Activated T-helper 9 cell treated with anti-CD3 and anti-CD28 coated beads, Interleukin-2, amount 50 U/mL, for 16 hours (primary cell): ENCODE data around the gene SIGLEC12.
"Not testable (repeated sequence)": the region's sequence is repeated elsewhere in the genome, so short reads cannot be mapped to it uniquely, and the experiment has no call there.

Experiments used
- DNase-seq: peaks from one replicate; pipeline ENCODE4 v3.0.0-alpha.2; 2020; ENCODE audit warnings: low read depth

Gene SIGLEC12

GRCh38 chr19:51521781-51522180, 20.2 kb upstream of the SIGLEC12 start:
- DNase-seq: no peak

DNA sequence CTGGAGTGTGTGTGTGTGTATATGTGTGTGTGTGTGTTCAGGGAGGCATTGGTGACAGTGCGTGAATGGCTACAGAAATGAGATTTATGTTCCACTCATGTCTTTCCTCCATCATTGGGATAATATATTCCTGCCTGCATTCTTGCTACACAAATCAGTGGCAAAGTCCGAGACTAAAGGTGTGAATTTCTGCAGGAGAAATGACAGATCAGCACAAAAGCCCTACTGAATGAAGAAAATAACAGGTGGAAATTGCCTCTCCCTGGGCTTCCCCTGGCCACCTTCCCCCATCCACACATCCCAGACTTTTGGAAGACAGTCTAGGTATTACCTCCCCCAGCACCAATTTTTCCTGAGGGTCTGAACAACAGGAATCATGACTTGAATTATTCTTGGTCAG, 19.8 kb upstream of the SIGLEC12 start:
- DNase-seq: no peak

DNA sequence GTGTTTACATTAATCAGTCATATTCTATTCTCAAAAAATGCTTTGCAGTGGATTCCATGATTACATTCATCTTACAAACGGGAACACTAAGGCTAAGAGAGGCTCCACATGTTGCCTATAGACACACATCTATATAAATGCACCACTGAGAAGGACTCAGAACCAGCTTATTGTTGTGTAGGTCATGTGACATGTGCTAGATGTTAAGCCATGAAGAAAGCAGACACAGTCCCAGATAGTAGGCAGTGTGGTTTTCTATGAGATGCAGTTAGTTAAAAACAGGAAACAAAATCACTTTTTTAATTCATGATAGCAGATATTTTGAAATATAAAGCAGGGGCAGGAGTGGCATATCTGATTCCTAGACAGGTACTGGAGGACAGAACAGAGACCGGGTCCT, 19.1 kb upstream of the SIGLEC12 start:
- no peak for DNase-seq

GRCh38 chr19:51514866-51515481, 13.4 kb upstream of the SIGLEC12 start:
- no peak for DNase-seq

DNA sequence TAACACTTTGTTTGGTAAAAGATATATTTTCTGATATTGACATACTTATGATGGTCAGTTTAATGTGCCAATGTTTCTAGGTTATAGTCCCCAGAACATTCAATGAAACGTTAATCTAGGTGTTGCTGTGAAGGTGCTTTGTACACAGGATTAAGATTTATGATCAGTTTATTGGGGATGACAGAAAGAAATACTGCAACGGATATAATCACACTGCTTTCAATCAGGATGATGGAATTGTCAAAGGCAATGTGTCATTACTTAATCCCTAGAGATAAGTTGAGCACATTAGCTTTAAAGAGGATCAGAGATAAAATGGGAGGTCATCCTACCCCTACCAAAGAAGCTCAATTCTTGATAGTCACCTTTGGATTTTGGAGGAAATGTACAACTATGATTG, 12.4 kb upstream of the SIGLEC12 start:
- DNase-seq: no peak

- no peak for DNase-seq
These were observed 9.8 kb upstream of the SIGLEC12 start for GRCh38 chr19:51511353-51511752.

DNA sequence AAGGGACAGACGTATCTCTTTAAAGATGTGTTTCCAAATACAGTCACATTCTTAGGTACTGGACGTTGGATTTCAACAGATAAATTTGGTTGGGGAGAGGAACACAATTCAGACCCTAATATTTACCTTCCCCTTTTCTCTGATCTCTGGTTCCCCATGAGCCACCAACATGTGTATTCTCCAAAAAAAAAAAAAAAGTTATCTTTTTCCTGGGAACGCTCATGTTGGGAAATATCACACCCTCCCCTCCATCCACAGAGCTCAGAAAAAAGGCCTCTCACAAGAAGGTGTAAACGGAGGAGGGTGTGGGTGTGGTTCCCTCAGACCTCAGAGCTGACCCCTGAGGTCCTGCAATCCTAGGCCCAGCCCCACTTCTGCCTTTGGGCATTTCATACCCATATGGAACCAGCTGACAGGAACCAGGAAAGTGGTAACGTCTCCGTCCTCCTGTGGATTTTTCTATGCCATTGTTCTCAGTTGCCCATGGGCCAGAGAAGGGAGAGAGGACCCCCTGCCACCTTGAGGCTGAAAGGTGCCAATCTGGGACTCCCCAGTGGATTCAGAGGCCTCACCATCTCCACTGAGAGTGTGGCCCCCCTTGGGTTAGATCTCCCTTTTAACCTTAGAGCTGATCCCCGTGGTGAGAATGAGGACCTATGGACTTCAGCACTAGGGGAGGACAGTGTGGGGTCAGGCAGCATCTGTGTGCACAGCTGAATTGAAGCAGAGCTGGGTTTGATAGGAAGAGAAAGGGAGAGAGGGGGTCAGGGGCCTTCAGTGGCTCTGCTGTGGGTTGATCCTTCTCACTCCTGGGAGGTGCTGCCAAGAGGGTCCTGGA, 8.4 kb upstream of the SIGLEC12 start:
- DNase-seq: no peak

DNA sequence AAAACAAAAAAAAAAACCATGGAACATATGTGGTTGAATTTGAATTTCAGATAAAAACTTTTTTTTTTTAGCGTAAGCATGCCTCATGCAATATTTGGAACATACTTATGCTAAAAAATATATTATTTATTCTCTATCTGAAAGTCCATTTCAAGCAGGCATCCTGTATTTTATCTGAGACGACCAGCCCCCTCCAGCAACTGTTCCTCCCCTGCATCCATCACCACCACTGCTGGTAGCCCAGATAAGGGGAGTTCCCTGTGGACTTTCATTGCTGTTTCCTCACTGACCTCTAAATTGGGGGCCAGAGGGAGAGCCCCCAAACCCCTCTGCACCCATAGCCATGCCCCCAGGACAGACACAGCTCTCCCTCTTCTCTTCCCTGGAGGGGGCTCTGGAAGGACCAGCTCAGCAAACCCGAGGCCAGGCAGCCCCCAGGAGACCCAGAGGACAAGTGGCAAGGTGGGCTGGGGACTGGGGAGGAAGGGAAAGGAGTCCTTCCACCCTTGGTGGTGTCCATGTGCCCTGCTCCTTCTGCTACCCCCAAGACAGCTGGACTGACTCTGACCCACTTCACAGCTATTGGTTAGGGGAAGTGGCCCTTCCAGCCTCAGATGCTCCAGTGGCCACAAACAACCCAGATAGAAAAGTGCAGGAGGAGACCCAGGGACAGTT, 6.6 kb upstream of the SIGLEC12 start:
- no peak for DNase-seq

DNA sequence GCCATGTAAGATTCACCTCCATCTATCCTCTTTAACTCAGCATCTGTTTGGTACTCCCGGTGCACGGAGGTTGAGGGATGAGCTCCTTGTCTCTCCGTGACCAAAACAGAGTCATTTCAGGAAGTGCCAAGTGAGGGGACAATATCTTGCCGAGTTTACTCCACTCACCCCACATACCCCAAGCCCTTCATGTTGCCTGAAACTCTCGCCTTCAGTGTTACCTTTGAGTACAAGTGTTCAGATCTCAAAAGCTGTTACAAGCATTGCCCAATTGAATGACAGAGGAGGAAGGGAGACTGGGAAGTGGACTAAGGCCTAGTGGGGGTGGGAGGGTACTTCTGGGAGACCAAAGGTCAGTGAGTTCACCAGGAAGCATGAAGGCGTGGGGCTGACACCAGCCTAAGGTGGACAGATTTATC, 6.0 kb upstream of the SIGLEC12 start:
- DNase-seq: no peak

- no peak for DNase-seq
These were observed 5.6 kb upstream of the SIGLEC12 start for GRCh38 chr19:51507192-51507591.

DNA sequence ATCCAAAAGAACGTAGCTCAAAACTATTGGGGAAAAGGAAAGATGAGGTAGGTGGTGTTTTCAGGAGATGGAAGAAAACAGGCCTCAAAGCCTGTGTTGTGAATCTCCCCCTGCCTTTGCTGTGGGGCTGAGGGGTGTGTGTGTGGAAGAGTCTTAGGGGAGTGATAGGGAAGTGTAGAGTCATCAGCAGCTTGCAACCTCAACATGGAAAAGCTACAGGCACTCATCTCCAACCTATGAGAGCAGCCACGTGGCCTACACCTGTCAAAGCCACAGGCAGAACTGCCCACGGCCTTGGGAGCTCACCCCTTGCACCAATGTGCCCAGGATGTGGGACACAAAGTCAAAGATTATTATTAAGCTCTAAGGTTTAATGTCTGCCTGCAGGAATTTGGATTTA, 4.3 kb upstream of the SIGLEC12 start:
- no peak for DNase-seq

DNA sequence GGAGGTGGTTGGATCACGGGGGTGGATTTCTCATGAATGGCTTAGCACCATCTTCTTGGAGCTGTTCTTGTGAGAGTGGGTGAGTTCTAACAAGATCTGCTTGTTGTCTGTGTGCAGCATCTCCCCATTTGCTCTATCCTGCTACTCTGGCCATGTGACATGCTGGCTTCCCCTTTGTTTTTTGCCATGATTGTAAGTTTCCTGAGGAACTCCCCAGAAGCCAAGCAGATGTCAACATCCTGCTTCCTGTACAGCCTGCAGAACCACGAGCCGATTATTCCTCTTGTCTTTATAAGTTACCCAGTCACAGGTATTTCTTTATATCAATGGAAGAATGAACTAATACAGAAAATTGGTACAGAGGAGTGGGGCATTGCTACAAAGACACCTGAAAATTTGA, 2.3 kb upstream of the SIGLEC12 start:
- no peak for DNase-seq

GRCh38 chr19:51503286-51503817, 1.8 kb upstream of the SIGLEC12 start:
- DNase-seq: no peak

DNA sequence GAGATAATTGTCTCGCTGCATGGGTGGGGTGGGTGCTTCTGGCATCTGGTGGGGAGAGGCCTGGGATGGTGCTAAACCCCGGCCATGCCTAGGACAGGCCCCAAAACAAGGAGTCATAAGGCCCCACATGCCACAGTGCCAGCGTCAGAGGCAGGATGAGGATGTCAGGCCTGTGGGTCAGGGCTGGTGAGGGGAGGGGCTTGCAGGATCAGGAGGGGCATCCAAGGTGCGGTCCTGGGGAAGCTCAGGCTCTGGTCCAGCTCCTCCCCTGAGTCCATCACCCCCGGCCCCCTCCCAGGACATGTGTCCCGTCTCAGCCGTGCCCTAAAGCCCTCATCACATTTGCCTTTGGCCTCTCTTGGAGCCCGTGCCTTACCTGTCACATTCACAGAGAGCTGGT, 669 bp downstream of the SIGLEC12 start:
- DNase-seq: not testable (repeated sequence)

DNA sequence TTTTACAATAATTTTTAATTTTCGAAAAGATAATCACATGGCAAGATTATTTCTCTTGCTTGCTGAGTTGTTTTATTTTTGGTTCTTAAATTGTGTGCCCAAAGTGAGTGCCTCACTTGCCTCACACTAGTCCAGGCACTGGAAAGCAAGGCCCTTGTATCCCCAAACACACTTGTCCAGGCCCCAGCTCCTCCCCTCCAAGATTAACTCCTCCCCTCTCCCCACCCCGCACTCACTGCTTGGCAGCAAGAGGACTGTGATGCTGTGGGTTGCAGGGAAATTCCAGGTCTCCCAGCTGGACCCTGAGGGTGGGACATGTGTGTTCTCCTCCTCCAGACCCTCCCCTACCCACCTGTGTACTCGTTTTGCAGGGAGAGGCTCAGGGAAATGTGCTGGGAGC, 3.9 kb downstream of the SIGLEC12 start:
- no peak for DNase-seq

DNA sequence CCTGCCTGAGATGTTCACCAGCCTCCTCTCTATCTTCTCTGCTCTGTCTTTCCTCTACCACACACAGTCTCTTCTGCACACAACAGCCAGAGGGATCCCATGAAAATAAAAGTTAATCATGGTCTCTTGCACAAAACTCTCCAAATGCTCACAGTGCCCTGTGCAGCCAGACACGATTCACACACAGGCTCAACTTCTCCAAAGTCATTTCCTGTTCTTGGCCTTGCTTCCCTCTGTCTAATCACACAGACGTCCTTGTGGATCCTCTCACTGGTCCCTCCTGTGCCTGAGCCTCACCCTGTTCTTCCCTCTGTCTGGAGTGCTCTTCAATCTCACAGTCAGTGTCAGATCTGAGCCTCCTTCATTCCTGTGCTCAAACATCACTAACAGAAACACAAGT, 7.8 kb downstream of the SIGLEC12 start:
- no peak for DNase-seq

GRCh38 chr19:51491586-51491985, 10.0 kb downstream of the SIGLEC12 start:
- DNase-seq: no peak

GRCh38 chr19:51490676-51491075, 10.9 kb downstream of the SIGLEC12 start:
- DNase-seq: no peak

GRCh38 chr19:51489113-51489512, 12.5 kb downstream of the SIGLEC12 start:
- DNase-seq: no peak

DNA sequence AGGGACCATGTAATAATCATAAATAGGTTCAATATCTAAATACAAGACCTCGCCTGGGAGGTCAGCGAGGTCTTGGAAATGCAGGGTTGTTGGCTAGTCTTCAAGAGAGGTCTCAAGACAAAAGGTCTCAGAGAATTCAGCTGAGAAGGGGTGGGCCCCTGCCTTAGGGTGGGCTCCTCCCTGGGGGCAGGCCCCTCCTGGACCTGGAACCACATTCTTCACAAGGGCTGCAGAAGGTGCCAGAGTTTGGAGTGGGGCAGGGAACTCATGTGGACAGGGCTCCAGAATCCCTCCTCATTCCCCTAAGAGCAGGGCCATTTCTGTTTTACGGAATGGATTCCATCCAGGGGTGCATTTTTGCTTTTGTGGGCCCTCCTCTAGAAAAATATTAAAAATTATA, 13.1 kb downstream of the SIGLEC12 start:
- no peak for DNase-seq

DNA sequence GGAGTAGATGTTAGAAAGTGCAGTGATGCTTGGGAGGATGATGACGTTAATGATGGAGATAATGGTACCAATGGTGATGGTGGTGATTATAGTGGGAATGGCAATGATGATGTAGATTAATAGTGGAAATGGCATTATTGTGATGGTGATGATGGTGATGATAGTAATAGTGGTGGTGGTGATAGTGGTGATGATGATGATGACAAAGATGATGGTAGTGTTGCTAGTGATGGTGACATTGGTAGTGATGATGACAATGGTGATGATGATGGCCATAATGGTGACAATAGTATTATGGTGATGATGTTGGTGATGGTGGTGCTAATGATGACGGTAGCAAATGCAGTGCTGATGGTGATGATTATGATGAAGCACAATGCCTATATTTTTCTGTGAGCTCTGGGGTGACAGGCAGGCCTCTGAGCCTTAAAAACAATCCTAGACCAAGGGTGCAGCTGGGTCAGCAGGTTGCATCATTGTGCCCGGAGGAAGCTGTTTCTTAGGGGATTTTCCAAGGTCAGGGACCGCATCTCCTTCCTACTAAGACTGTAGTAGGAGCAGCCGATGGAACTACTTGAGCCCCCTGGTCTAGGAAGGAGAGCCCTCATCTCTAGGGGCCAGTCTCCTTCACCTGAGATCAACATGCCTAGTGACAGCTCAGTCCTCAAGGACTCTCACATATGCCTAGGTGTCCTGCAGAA, 15.5 kb downstream of the SIGLEC12 start:
- no peak for DNase-seq

DNA sequence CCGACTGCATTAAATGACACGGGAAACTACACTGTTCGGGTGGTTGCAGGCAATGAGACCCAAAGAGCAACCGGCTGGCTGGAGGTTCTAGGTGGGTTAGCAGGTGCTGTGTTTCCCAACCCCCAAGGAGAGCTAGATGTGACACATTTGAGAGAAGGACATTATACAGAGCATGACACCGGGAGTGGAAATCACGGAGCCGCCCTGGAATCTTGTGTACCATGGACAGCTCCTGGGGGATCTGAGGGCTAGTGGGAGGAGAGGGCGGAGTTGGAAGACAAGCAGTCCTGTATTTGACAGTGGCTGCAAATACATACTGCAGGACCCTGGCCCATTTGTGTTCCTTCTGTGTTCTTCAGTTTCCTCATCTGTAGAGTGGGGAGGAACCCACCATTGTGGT, 21.0 kb downstream of the SIGLEC12 start:
- DNase-seq: no peak
